ENCODE results near the gene HEPHL1. TPM values are rescaled to one million over a fixed set of nuclear protein-coding genes. Genes with fewer than 3 reads are reported as not detected.

The HEPHL1 gene
- total RNA-seq, 2 donors from 2014 or later: 0.09 to 0.17 TPM

DNA sequence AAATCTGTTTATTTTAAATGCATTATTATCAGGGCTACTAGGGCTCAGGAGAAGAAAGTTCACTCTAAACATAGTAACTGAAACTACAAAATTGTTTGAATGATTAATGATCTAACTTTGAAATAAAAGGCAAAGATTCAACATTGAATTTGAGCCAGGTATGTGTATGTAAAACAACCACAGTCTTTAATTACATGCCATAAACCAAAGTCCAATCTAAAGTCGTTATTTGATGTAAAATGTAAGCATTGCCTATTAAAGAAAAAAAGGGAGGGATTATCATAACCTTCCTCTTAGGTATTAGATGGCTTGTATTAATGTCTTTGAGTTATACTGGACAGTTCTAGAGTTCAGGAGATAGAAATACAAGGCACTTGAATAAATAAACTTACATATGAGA is 82.3 kb downstream of the HEPHL1 start:
- DNase-seq (ENCODE audit: low spot score): no peak
- H3K27ac ChIP-seq: no peak overlapping the region
- H3K4me1 ChIP-seq (replicated peaks): no peaks in the 10 kb centered on the region
- TF ChIP-seq POLR2A (IDR thresholded peaks at IDR 0.05) (no peak), POLR2AphosphoS5 (IDR thresholded peaks at IDR 0.05) (no peak)
- TF ChIP-seq, protein P1, sequence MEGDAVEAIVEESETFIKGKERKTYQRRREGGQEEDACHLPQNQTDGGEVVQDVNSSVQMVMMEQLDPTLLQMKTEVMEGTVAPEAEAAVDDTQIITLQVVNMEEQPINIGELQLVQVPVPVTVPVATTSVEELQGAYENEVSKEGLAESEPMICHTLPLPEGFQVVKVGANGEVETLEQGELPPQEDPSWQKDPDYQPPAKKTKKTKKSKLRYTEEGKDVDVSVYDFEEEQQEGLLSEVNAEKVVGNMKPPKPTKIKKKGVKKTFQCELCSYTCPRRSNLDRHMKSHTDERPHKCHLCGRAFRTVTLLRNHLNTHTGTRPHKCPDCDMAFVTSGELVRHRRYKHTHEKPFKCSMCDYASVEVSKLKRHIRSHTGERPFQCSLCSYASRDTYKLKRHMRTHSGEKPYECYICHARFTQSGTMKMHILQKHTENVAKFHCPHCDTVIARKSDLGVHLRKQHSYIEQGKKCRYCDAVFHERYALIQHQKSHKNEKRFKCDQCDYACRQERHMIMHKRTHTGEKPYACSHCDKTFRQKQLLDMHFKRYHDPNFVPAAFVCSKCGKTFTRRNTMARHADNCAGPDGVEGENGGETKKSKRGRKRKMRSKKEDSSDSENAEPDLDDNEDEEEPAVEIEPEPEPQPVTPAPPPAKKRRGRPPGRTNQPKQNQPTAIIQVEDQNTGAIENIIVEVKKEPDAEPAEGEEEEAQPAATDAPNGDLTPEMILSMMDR (IDR thresholded peaks at IDR 0.05): no peak
- no peaks in the 10 kb centered on the region for H3K36me3 ChIP-seq
- WGBS: 16% methylated on average over 1 of the region's 1 CpG
- intact Hi-C loops (cut with DNase I): no loop called here
- no peak overlapping the region for H3K4me3 ChIP-seq
- no peaks in the 10 kb centered on the region for H3K27me3 ChIP-seq (replicated peaks; ENCODE audit: insufficient read depth)
- no peaks in the 10 kb centered on the region for H3K9me3 ChIP-seq

DNA sequence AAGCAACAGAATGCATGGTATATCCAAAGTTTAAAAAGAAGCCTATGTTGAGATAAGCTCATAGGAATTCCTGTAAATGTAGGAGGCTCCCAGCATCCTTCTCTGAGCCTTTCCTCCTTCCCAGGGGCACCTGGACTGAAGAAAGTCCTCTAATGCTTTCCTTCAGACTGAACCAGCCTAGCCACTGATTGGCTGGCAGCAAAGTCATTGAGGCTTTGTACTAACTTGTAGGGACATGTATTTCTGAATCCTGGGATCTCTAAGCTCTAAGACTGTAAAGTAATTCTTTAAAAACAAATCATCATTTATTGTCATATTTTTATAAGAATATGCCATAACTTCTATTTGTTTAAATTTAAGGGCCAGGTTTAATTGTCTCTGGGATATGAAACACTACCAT is 83.6 kb downstream of the HEPHL1 start:
- no peak for DNase-seq (ENCODE audit: low spot score)
- no peak overlapping the region for H3K27ac ChIP-seq

DNA sequence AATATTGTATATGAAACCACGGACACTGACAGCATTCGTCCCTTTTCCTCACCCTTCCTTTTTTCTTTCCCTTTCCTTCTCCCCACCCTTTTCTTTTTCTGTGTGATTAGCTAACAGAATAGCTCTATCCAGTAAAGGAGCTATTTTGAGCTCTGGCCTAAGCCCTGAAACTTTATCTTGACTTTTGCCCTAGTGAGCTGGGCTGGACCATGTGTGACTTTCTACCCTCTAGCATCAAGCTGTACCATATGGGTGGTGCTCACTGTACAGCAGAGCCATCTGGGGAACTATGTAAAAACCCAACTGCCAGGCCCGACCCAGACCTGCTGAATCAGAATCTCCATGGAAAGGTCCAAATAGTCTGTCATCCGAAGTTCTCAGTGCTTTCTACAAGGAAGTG is 85.6 kb downstream of the HEPHL1 start:
- TF ChIP-seq POLR2AphosphoS5 (IDR thresholded peaks at IDR 0.05): no peak
- TF ChIP-seq, protein P1 (IDR thresholded peaks at IDR 0.05): no peak
- TF ChIP-seq POLR2A (IDR thresholded peaks at IDR 0.05): no peak
- no peak overlapping the region for H3K4me3 ChIP-seq
- no peak overlapping the region for H3K27ac ChIP-seq
- intact Hi-C loops (cut with DNase I): no loop called here
- WGBS: 94% methylated on average over 4 of the region's 4 CpGs
- no peaks in the 10 kb centered on the region for H3K27me3 ChIP-seq (replicated peaks; ENCODE audit: insufficient read depth)
- no peaks in the 10 kb centered on the region for H3K9me3 ChIP-seq
- no peaks in the 10 kb centered on the region for H3K36me3 ChIP-seq
- DNase-seq (ENCODE audit: low spot score): no peak
- no peaks in the 10 kb centered on the region for H3K4me1 ChIP-seq (replicated peaks)

More for the DNA sequence above, 83.6 kb downstream of the HEPHL1 start:
- no peaks in the 10 kb centered on the region for H3K36me3 ChIP-seq
- H3K9me3 ChIP-seq: no peaks in the 10 kb centered on the region
- H3K4me1 ChIP-seq (replicated peaks): no peaks in the 10 kb centered on the region
- TF ChIP-seq POLR2AphosphoS5 (IDR thresholded peaks at IDR 0.05): no peak
- TF ChIP-seq POLR2A (IDR thresholded peaks at IDR 0.05): no peak
- TF ChIP-seq, protein P1 (IDR thresholded peaks at IDR 0.05): no peak
- intact Hi-C loops (cut with DNase I): no loop called here
- no peaks in the 10 kb centered on the region for H3K27me3 ChIP-seq (replicated peaks; ENCODE audit: insufficient read depth)
- H3K4me3 ChIP-seq: no peak overlapping the region

DNA sequence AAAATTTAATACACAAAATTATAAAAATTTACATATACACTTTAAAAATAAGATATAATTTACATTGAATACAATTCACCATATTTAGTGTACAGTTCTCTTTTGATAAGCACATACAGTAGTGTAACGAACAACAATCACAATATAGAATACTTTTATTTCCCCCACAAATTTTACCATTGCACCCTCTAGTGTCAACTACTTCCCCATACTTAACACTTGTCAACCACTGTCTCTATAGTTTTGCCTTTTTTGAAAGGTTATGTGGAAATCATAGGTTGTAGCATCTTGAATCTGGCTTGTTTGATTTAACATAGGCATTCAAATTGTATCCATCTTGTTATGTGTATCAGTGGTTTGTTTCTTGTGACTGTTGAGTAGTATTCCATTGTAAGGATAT is 86.2 kb downstream of the HEPHL1 start:
- 83% methylated on average over 1 of the region's 1 CpG for WGBS
- Histone ChIP-seq H3K4me3 (no peak overlapping the region), H3K27ac (no peak overlapping the region), H3K36me3 (no peaks in the 10 kb centered on the region), H3K27me3 (replicated peaks; ENCODE audit: insufficient read depth) (no peaks in the 10 kb centered on the region), H3K9me3 (no peaks in the 10 kb centered on the region), H3K4me1 (replicated peaks) (no peaks in the 10 kb centered on the region)
- DNase-seq (ENCODE audit: low spot score): no peak
- TF ChIP-seq POLR2A (IDR thresholded peaks at IDR 0.05) (no peak), POLR2AphosphoS5 (IDR thresholded peaks at IDR 0.05) (no peak)
- TF ChIP-seq, protein P1 (IDR thresholded peaks at IDR 0.05): no peak
- intact Hi-C loops (cut with DNase I): no loop called here

DNA sequence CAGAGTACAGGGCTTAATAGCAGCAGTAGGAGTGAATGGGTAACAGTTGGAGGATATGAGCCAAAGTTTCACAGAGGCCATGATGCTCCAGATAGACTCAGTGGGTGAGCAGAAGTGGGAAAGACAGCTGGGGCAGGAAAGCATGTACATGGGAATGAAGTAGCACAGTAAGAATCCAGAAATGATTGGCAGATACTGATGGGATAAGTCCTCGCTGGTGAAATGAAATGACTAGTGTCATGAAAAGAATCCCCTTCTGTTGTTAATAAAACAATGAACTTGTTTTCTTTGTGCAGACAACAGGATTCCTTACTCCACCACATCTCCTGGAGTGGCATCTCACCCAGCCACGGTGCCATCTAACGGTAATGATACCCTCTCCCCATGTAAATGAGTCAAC is 90.1 kb downstream of the HEPHL1 start:
- Histone ChIP-seq H3K4me3 (no peak overlapping the region), H3K27me3 (replicated peaks; ENCODE audit: insufficient read depth) (no peaks in the 10 kb centered on the region), H3K36me3 (no peaks in the 10 kb centered on the region), H3K9me3 (no peaks in the 10 kb centered on the region), H3K4me1 (replicated peaks) (no peaks in the 10 kb centered on the region), H3K27ac (no peak overlapping the region)
- intact Hi-C loops (cut with DNase I): no loop called here
- WGBS: 78% methylated on average over 3 of the region's 3 CpGs
- no peak for TF ChIP-seq POLR2AphosphoS5 (IDR thresholded peaks at IDR 0.05)
- TF ChIP-seq POLR2A (IDR thresholded peaks at IDR 0.05): no peak
- TF ChIP-seq, protein P1 (IDR thresholded peaks at IDR 0.05): no peak
- no peak for DNase-seq (ENCODE audit: low spot score)
